Skeletal muscle tissue (tissue), 4 donors: Measurements from ENCODE around the gene FARS2. TPM values are rescaled to one million over a fixed set of nuclear protein-coding genes. Genes with fewer than 3 reads are reported as not detected.

Experiments
- H3K27ac ChIP-seq: one replicate; pipeline ENCODE4 v1.7.0; 2013; ENCODE audit warnings: mild to moderate bottlenecking, low read depth, low read length, inconsistent platforms
- H3K27me3 ChIP-seq, 3 donors: one replicate each; pipeline ENCODE4 v1.7.0; 2013; ENCODE audit warnings: low read length in 3 of 3; ENCODE audit not compliant: control insufficient read depth in 3 of 3, insufficient read depth in 3 of 3
- H3K36me3 ChIP-seq, 3 donors: one replicate each; pipeline ENCODE4 v1.7.0; 2013; ENCODE audit warnings: low read length in 3 of 3; ENCODE audit not compliant: control insufficient read depth in 3 of 3, insufficient read depth in 3 of 3
- H3K4me1 ChIP-seq, 3 donors: one replicate each; pipeline ENCODE4 v1.7.0; 2013; ENCODE audit warnings: low read length in 3 of 3, mild to moderate bottlenecking in 3 of 3; ENCODE audit not compliant: control insufficient read depth in 3 of 3, insufficient read depth in 3 of 3
- H3K4me3 ChIP-seq, 3 donors: one replicate each; pipeline ENCODE4 v1.7.0; 2013; ENCODE audit warnings: low read length in 3 of 3
- H3K9ac ChIP-seq, 3 donors: one replicate each; pipeline ENCODE4 v1.7.0; 2013; ENCODE audit warnings: low read length in 3 of 3, mild to moderate bottlenecking in 3 of 3, moderate library complexity in 2 of 3, low read depth in 1 of 3
- H3K9me3 ChIP-seq, 3 donors: one replicate each; pipeline ENCODE4 v1.7.0; 2013; ENCODE audit warnings: low read length in 3 of 3; ENCODE audit not compliant: control insufficient read depth in 3 of 3
- total RNA-seq: library from RNA; depleted of rRNA; stranded (reverse); fragments of >200 nt; gene quantifications from one replicate; pipeline ENCODE4 v1.2.3, GENCODE V29; 2014
- donor health status: Osteomylitis.

FARS2 gene
- total RNA-seq, 1 donor from 2014 or later = 27.7 TPM

DNA sequence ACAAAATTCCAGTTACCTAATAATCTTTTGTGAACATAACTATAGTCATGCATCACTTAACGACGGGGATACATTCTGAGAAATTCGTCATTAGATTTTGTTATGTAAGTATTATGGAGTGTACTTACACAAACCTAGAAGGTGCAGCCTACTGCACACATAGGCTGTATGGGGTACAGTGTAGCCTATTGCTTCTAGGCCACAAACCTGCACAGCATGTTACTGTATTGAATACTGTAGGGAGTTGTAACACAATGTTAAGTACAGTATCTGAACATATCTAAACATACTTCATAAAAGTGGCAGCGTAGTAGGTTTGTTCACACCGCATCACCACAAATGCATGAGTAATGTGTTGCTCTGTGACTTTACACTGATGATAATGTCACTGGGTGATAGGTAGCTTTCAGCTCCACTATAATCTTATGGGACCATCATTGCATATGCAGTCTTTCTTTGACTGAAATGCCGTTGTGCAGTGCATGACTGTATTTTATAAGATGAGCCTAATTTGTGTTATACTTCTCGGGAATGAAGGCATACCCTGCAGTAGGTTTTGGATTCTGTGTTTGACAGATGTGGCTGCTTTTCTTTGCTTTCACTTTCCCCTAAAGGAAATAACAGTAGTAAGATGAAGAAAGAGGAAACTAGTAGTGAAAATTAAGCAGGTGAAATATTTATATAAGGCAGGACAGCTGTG lies 365.6 kb downstream of the FARS2 start:
- H3K27ac ChIP-seq = no peak overlapping the region
- H3K9me3 ChIP-seq = no peaks in the 10 kb centered on the region
- H3K4me1 ChIP-seq = peaks cover 0 to 3% (median 0%) of the 10 kb centered on the region in 3 donors
- H3K4me3 ChIP-seq = no peak overlapping the region
- H3K27me3 ChIP-seq = no peaks in the 10 kb centered on the region
- H3K36me3 ChIP-seq = no peaks in the 10 kb centered on the region
- no peak overlapping the region for H3K9ac ChIP-seq

DNA sequence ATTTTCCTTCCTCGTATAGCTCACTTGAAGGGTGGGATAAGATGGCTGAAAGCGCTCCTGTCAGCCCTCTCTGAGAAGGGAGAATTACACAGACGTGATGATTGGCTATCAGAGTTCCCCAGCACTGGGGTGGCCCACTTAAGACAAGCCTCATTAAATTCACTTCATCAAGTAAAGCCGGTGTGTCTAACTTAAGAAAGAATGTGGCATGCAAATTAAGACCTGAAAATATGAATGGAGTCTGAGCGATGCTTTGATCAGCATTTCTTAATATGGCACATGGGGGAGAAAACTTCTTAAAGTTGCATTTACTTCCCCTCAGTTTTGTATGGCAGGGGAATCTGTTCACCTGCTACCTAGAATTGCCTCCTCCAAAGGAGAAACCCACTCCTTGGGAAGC lies 369.3 kb downstream of the FARS2 start:
- Histone ChIP-seq H3K9ac (no peak overlapping the region), H3K4me1 (peaks cover 0 to 5% (median 0%) of the 10 kb centered on the region in 3 donors), H3K9me3 (no peaks in the 10 kb centered on the region), H3K27ac (no peak overlapping the region), H3K27me3 (no peaks in the 10 kb centered on the region), H3K36me3 (no peaks in the 10 kb centered on the region), H3K4me3 (no peak overlapping the region)

DNA sequence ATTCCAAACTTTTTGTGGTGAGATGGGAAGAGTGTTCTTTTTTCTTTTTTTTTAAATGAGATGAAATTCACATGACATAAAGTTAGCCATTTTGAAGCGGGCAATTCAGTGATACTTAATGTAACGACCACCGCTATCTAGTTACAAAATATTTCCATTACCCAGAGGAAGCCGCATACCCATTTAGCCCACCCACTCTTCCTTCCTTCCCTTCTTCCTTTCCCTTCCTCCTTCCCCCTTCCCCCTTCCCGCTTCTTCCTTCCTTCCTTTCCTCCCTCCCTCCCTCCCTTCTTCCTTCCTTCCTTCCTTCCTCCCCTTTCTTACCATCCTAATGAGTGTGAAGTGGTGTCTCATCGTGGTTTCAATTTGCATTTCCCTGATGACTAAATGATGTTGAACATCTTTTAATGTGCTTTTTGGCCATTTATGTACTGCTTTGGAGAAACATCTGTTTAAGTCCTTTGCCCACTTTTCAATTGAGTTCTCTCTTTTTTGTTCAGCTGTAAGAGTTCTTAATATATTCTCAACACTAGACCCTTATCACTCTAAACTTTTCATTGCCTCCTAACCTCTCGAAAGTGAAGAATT lies 371.1 kb downstream of the FARS2 start:
- Histone ChIP-seq H3K9ac (no peak overlapping the region), H3K4me1 (peaks cover 0 to 5% (median 0%) of the 10 kb centered on the region in 3 donors), H3K27me3 (no peaks in the 10 kb centered on the region), H3K9me3 (no peaks in the 10 kb centered on the region), H3K36me3 (no peaks in the 10 kb centered on the region), H3K4me3 (no peak overlapping the region), H3K27ac (no peak overlapping the region)

DNA sequence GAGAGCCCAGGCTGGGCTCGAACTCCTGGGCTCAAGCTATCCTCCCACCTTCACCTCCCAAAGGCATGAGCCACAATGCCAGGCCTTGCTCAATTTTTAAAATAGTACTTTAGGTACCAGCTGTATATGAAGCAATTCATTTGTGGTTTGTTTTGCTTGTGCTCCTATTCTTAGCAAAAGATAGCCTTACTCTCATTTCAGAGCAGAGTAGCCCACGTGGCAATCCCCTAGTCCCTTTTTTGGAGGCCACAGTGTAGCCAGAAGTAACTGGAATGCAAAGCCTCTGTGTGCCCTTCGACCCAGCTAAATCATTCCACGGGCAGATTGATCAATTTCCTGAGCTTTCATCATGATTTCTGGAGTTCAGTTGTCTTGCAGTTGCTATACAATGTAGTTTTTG lies 373.2 kb downstream of the FARS2 start:
- H3K4me1 ChIP-seq = peaks cover 0 to 5% (median 0%) of the 10 kb centered on the region in 3 donors
- H3K27me3 ChIP-seq = no peaks in the 10 kb centered on the region
- no peak overlapping the region for H3K9ac ChIP-seq
- H3K4me3 ChIP-seq = no peak overlapping the region
- H3K36me3 ChIP-seq = no peaks in the 10 kb centered on the region
- H3K9me3 ChIP-seq = no peaks in the 10 kb centered on the region
- H3K27ac ChIP-seq = no peak overlapping the region

DNA sequence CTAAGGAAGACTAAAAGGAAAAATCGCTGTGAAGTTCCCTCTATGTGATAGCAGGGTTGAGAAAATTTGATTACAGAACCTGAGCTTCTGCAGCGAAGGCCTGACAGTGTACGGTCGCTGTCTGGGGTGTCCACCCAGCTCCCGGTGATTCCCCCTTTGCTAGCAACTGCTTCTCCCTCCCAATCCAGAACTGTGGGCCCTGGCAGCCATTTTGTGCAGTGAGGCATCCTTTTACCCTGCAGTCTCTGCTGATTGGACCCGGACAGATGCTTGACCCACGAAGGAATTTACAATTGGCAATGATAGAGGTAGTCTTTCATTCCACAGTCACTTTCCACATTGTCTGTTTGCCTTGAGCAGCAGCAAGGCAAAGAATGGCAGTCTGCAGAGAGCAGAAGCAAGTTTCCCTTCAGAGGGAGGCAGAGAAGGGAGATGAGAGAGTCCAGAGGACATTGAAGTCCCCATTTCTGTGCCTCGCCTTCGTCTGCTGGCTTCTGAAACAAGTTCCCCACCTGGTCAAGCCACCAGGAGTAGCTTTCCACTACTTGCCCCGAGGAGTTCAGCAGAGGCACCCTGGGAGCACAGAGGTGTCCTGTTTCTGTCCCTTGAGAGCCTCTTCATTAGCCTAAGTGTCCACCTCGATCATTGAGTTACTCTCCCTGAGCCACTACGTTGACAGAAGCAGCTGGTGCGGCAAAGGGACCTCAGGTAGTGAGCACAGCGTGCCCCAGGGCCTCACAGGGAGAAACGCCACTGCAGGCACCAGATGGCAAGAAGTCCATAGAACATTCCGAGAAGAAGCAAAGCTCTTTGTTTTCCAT lies 375.1 kb downstream of the FARS2 start:
- Histone ChIP-seq H3K27ac (no peak overlapping the region), H3K9ac (no peak overlapping the region), H3K27me3 (no peaks in the 10 kb centered on the region), H3K36me3 (peaks cover 0 to 2% (median 0%) of the 10 kb centered on the region in 3 donors), H3K4me3 (no peak overlapping the region), H3K4me1 (peaks cover 0 to 5% (median 0%) of the 10 kb centered on the region in 3 donors), H3K9me3 (peaks cover 0 to 9% (median 4%) of the 10 kb centered on the region in 3 donors)

DNA sequence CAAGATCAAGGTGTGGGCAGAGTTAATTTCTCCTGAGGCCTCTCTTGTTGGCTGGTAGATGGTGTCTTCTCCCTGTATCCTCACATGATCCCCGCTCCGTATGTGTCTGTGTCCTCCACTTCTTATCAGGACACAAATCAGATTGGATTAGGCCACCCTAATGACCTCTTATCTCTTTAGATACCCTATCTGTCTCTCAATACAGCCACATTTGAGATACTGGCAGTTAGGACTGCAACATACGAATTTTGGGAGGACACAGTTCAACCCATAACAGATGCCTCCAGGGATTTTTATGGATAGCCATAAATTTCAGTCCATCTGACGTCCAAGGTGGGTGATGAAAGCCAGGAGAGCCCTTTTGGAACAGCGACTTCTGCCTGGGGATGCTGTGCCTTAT lies 376.4 kb downstream of the FARS2 start:
- Histone ChIP-seq H3K27me3 (no peaks in the 10 kb centered on the region), H3K36me3 (peaks cover 0 to 2% (median 0%) of the 10 kb centered on the region in 3 donors), H3K9ac (no peak overlapping the region), H3K27ac (no peak overlapping the region), H3K4me1 (peaks cover 0 to 5% (median 0%) of the 10 kb centered on the region in 3 donors), H3K4me3 (no peak overlapping the region), H3K9me3 (peaks cover 0 to 9% (median 4%) of the 10 kb centered on the region in 3 donors)

DNA sequence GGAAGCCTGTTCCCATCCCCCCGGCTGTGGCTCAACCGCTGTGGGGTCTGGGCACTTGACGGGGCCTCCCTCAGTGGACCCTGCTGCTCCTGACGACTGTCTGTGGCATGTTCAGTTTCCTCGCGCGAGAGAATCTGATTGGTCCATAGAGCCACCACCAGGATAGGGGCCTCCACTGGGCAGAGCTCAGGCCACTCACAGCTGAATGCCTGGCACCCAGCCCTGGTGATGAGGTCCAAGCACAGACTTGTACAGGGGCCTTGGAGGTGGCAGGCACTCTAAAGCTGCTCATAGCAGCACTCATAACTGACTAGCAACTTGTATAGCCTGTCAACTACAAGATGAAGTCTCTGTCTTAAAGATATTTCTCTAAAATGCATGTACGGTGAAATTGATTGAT lies 377.4 kb downstream of the FARS2 start:
- Histone ChIP-seq H3K27me3 (no peaks in the 10 kb centered on the region), H3K27ac (no peak overlapping the region), H3K4me3 (no peak overlapping the region), H3K9me3 (peaks cover 0 to 9% (median 4%) of the 10 kb centered on the region in 3 donors), H3K4me1 (peaks cover 0 to 5% (median 0%) of the 10 kb centered on the region in 3 donors), H3K36me3 (peaks cover 0 to 2% (median 0%) of the 10 kb centered on the region in 3 donors), H3K9ac (no peak overlapping the region)

DNA sequence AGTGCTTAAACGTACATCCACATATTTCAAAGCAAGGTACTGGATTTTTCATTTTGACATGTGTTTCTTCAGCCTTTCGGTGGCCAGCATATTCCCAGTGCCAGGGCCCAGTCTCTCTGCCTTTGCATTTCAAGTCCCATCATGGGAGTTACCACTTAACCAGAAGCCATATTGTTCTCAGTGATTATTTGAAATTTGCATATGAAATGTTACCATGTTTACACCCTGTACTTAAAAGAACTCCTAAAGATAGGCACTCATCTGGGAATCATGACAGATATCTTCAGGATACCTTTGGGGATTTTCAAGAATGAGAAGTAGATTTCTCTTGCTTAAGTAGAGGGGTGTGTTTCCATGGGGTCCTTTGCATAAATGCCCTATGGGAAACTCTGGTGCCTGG lies 377.9 kb downstream of the FARS2 start:
- no peak overlapping the region for H3K4me3 ChIP-seq
- peaks cover 0 to 2% (median 0%) of the 10 kb centered on the region in 3 donors for H3K36me3 ChIP-seq
- H3K9me3 ChIP-seq = peaks cover 0 to 9% (median 4%) of the 10 kb centered on the region in 3 donors
- no peaks in the 10 kb centered on the region for H3K27me3 ChIP-seq
- no peak overlapping the region for H3K27ac ChIP-seq
- no peak overlapping the region for H3K9ac ChIP-seq
- H3K4me1 ChIP-seq = peaks cover 0 to 4% (median 0%) of the 10 kb centered on the region in 3 donors

DNA sequence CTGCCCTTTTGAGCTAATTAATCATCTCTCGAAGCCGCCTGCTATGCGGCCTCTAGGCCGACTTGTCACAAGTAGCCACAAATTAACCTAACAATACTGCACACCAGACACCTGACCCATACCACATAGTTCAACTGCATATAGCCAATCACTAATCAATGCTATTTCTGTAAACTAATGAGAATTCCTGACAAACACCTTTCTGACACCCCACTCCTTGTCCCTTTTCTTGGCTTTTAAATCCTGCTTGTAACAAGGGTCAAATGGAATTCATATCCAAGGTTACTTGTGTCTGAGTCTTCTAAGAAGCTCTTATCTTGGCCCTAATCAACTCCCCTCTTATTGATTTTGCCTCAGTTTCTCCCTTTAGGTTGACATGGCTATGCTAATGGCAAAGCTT lies 379.3 kb downstream of the FARS2 start:
- H3K9ac ChIP-seq = no peak overlapping the region
- H3K27ac ChIP-seq = no peak overlapping the region
- H3K4me3 ChIP-seq = no peak overlapping the region
- peaks cover 0 to 2% (median 0%) of the 10 kb centered on the region in 3 donors for H3K36me3 ChIP-seq
- H3K4me1 ChIP-seq = peaks cover 0 to 6% (median 4%) of the 10 kb centered on the region in 3 donors
- no peaks in the 10 kb centered on the region for H3K27me3 ChIP-seq
- peaks cover 0 to 9% (median 4%) of the 10 kb centered on the region in 3 donors for H3K9me3 ChIP-seq
